ENCODE results near the gene KDM2A.
"Not testable (repeated sequence)": the region's sequence is repeated elsewhere in the genome, so short reads cannot be mapped to it uniquely, and the experiment has no call there.

The KDM2A gene

DNA sequence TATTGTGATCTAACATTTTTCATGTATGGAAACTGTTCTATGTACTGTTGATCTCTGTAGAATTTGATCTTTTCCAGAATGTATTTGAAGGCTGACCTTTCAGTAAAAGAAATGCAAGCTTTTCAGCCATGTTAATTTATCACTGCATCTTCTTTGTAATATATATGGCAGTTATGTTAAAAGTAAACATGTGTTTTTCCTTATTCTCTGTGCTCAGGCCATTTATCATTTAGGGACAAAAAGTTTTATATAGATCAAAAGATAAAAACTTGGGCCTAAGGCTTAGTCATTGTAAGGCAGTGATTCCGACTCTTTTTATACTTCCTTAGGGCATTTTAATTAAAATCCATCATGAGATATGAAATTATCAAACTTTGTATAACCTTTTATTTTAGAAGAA is 48.7 kb downstream of the KDM2A start:
- Histone ChIP-seq H3K4me1 (ENCODE audit: control insufficient read depth, insufficient read depth, low read length, unreplicated experiment) (peaks cover 12% of the 10 kb centered on the region), H3K4me3 (ENCODE audit: low read depth, low read length) (no peak overlapping the region), H2AFZ (ENCODE audit: low read length, unreplicated experiment) (no peak overlapping the region), H3K27ac (ENCODE audit: low read depth, low read length) (peak overlapping the region; percentile 75), H3K79me2 (ENCODE audit: control insufficient read depth, insufficient read depth, low read length, unreplicated experiment) (peaks cover 77% of the 10 kb centered on the region), H3K36me3 (ENCODE audit: insufficient read depth, low read length) (peaks cover 3% of the 10 kb centered on the region; the same call in 1 of the 2 replicates), H3K27me3 (ENCODE audit: insufficient read depth, low read length) (no peaks in the 10 kb centered on the region)

DNA sequence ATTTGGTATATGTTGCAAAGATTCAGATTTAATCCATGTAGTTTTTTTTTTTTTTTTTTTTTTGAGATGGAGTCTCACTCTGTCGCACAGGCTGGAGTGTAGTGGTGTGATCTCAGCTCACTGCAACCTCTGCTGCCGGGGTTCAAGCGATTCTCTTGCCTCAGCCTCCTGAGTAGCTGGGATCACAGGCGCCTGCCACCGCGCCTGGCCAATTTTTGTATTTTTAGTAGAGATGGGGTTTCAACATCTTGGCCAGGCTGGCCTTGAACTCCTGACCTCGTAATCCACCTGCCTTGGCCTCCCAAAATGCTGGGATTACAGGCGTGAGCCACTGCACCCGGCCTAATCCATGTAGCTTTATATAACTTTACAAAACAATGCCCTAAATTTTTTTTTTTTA is 49.8 kb downstream of the KDM2A start:
- peaks cover 69% of the 10 kb centered on the region for H3K79me2 ChIP-seq (ENCODE audit: control insufficient read depth, insufficient read depth, low read length, unreplicated experiment)
- H3K4me3 ChIP-seq (ENCODE audit: low read depth, low read length); H3K27me3 ChIP-seq (ENCODE audit: insufficient read depth, low read length); H3K36me3 ChIP-seq (ENCODE audit: insufficient read depth, low read length); H2AFZ ChIP-seq (ENCODE audit: low read length, unreplicated experiment): not testable (repeated sequence)
- H3K4me1 ChIP-seq (ENCODE audit: control insufficient read depth, insufficient read depth, low read length, unreplicated experiment): peaks cover 12% of the 10 kb centered on the region
- peak overlapping the region; percentile 75; the same call in 1 of the 2 replicates for H3K27ac ChIP-seq (ENCODE audit: low read depth, low read length)

DNA sequence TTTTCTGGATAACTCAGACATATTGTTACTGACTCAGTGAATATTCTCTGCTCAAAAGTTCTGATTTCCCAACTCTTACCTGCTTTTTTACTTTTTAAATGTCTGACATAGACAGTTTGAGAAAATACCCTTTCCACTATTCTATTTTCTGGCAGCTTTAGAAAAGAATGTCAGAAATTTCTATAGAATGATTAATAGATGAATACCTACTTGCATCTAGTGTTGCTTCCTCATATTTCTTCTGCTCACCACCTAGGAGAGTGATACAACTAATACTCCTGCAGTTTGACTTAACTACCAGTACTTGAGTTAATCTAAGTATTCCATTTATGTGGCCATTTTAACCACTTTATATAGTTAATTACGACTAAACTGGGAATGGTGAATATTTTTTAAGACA is 55.2 kb downstream of the KDM2A start:
- no peak overlapping the region for H3K27ac ChIP-seq (ENCODE audit: low read depth, low read length)
- H3K79me2 ChIP-seq (ENCODE audit: control insufficient read depth, insufficient read depth, low read length, unreplicated experiment): peaks cover 77% of the 10 kb centered on the region
- no peaks in the 10 kb centered on the region; the same call in 1 of the 2 replicates for H3K36me3 ChIP-seq (ENCODE audit: insufficient read depth, low read length)
- H2AFZ ChIP-seq (ENCODE audit: low read length, unreplicated experiment): no peak overlapping the region
- H3K4me1 ChIP-seq (ENCODE audit: control insufficient read depth, insufficient read depth, low read length, unreplicated experiment): peaks cover 15% of the 10 kb centered on the region
- no peak overlapping the region for H3K4me3 ChIP-seq (ENCODE audit: low read depth, low read length)
- no peaks in the 10 kb centered on the region for H3K27me3 ChIP-seq (ENCODE audit: insufficient read depth, low read length)

DNA sequence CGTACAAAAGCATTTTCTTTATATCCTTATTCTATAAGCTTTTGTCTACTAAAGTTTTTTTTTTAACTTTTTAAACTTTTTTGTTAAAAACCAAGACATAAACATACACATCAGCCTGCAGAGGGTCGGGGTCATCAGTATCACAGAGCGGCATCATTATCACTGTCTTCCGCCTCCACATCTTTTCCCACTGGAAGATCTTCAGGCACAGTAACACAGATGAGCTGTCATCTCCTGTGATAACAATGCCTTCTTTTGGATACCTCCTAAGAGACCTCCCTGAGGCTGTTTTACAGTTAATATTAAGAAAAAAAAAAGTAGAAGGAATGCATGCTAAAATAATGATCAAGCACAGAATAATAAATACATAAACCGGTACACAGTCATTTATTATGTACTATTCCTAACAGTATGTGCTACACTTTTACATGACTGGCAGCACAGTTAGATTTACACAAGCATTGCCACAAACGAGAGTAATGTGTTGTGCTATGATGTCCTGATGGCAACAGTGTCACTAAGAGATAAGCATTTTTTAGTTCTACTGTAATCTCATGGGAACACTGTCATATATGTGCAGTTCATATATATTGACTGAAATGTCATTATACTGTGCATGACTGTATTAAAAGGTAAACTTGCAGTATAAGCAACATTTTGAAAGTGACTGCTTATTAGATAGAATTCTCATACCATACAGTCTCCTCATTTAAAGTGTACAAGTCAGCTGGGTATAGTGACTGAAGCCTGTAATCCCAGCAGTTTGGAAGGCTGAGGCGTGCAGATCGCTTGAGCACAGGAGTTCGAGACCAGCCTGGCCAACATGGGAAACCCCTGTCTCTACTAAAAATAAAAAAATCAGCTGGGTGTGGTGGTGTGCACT is 58.6 kb downstream of the KDM2A start:
- peaks cover 62% of the 10 kb centered on the region for H3K79me2 ChIP-seq (ENCODE audit: control insufficient read depth, insufficient read depth, low read length, unreplicated experiment)
- no peak overlapping the region for H2AFZ ChIP-seq (ENCODE audit: low read length, unreplicated experiment)
- H3K27me3 ChIP-seq (ENCODE audit: insufficient read depth, low read length): no peaks in the 10 kb centered on the region
- H3K4me3 ChIP-seq (ENCODE audit: low read depth, low read length): no peak overlapping the region
- H3K27ac ChIP-seq (ENCODE audit: low read depth, low read length): no peak overlapping the region
- peaks cover 18% of the 10 kb centered on the region for H3K36me3 ChIP-seq (ENCODE audit: insufficient read depth, low read length)
- peaks cover 26% of the 10 kb centered on the region for H3K4me1 ChIP-seq (ENCODE audit: control insufficient read depth, insufficient read depth, low read length, unreplicated experiment)

DNA sequence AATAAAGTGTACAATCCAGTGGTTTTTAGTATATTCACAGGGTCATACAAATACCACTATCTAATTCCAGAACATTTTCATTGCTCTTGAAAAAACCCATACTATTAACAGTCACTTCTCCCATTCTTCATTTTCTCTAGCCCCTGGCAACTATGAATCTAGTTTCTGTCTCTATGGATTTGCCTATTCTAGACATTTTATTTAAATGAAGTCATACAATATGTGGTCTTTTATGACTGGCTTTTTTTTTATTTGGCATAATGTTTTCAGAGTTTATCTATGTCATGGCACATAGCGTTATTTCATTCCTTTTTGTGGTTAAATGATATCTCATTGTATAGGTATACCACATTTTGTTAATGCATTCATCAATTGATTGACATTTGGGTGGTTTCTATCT is 59.4 kb downstream of the KDM2A start:
- H3K4me3 ChIP-seq (ENCODE audit: low read depth, low read length): no peak overlapping the region
- H3K79me2 ChIP-seq (ENCODE audit: control insufficient read depth, insufficient read depth, low read length, unreplicated experiment): peaks cover 59% of the 10 kb centered on the region
- peaks cover 26% of the 10 kb centered on the region for H3K4me1 ChIP-seq (ENCODE audit: control insufficient read depth, insufficient read depth, low read length, unreplicated experiment)
- H2AFZ ChIP-seq (ENCODE audit: low read length, unreplicated experiment): no peak overlapping the region
- H3K27ac ChIP-seq (ENCODE audit: low read depth, low read length): no peak overlapping the region
- H3K36me3 ChIP-seq (ENCODE audit: insufficient read depth, low read length): peaks cover 26% of the 10 kb centered on the region
- no peaks in the 10 kb centered on the region for H3K27me3 ChIP-seq (ENCODE audit: insufficient read depth, low read length)

DNA sequence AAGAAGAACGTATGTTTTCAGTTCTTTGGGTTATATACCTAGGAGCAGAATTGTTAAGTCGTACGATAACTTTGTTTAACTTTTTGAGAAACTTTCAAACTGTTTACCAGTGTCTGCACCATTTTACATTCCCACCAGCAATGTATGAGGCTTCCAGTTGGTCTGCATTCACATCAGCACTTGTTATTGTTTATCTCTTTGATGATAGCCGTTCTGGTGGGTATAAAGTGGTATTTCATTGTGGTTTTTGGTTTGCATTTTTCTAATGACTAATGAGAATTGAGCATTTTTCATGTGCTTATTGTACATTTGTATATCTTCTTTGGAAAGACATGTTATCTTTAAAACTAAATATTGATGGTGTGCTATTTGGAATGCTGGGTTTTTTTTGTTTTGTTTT is 59.8 kb downstream of the KDM2A start:
- H2AFZ ChIP-seq (ENCODE audit: low read length, unreplicated experiment): no peak overlapping the region
- H3K4me3 ChIP-seq (ENCODE audit: low read depth, low read length): no peak overlapping the region
- H3K79me2 ChIP-seq (ENCODE audit: control insufficient read depth, insufficient read depth, low read length, unreplicated experiment): peaks cover 58% of the 10 kb centered on the region
- H3K36me3 ChIP-seq (ENCODE audit: insufficient read depth, low read length): peaks cover 29% of the 10 kb centered on the region
- no peak overlapping the region for H3K27ac ChIP-seq (ENCODE audit: low read depth, low read length)
- H3K4me1 ChIP-seq (ENCODE audit: control insufficient read depth, insufficient read depth, low read length, unreplicated experiment): peaks cover 26% of the 10 kb centered on the region
- H3K27me3 ChIP-seq (ENCODE audit: insufficient read depth, low read length): no peaks in the 10 kb centered on the region

DNA sequence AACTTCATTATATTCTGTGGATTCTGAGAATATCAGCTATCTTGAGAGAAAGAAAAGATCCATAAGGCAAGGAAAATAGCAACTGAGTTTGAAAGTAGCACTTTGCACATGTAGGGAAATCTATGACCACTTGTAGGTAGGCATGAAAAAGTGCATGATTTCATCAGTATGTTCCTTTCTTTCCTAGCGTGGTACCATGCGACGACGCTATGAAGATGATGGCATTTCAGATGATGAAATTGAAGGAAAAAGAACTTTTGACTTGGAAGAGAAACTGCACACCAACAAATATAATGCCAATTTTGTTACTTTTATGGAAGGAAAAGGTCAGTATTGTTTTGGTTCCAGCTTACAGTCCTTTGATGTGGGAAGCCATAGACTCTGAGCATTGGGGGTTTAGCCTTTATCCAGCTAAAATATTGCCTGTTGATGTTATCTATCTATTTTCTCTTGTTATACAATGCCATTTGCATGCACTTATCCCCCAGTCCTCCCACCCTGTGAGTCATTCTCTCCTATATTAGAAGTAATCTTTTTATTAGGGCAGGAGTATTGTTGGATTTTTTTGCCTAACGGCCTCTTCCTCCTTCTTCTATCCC is 60.9 kb downstream of the KDM2A start:
- no peak overlapping the region for H3K4me3 ChIP-seq (ENCODE audit: low read depth, low read length)
- H3K79me2 ChIP-seq (ENCODE audit: control insufficient read depth, insufficient read depth, low read length, unreplicated experiment): peaks cover 47% of the 10 kb centered on the region
- H3K4me1 ChIP-seq (ENCODE audit: control insufficient read depth, insufficient read depth, low read length, unreplicated experiment): peaks cover 21% of the 10 kb centered on the region
- H3K27ac ChIP-seq (ENCODE audit: low read depth, low read length): no peak overlapping the region
- no peak overlapping the region for H2AFZ ChIP-seq (ENCODE audit: low read length, unreplicated experiment)
- H3K27me3 ChIP-seq (ENCODE audit: insufficient read depth, low read length): no peaks in the 10 kb centered on the region
- H3K36me3 ChIP-seq (ENCODE audit: insufficient read depth, low read length): peaks cover 35% of the 10 kb centered on the region

DNA sequence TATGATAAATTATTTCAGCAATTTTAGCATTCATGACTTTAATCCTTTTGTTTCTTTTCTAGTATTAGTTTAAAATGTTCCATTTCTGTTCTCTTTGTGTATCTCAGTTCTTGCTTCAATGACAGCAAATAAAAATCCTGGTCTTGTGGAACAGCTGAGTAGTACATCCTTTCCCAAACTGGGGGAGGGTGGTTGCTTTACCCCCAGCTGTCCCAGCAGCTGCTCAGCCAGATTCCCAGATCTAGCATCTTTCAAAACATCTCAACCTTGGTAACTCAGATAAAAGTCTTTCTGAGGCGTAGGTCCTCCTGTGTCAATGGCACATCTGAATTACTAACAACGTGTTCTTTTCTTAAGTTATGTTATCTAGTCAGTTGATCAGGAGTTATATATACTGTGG is 75.0 kb downstream of the KDM2A start:
- no peaks in the 10 kb centered on the region for H3K27me3 ChIP-seq (ENCODE audit: insufficient read depth, low read length)
- H3K36me3 ChIP-seq (ENCODE audit: insufficient read depth, low read length): peaks cover 14% of the 10 kb centered on the region; the same call in 1 of the 2 replicates
- H3K79me2 ChIP-seq (ENCODE audit: control insufficient read depth, insufficient read depth, low read length, unreplicated experiment): no peaks in the 10 kb centered on the region
- H3K27ac ChIP-seq (ENCODE audit: low read depth, low read length): no peak overlapping the region
- no peak overlapping the region for H3K4me3 ChIP-seq (ENCODE audit: low read depth, low read length)
- H2AFZ ChIP-seq (ENCODE audit: low read length, unreplicated experiment): no peak overlapping the region
- peaks cover 37% of the 10 kb centered on the region for H3K4me1 ChIP-seq (ENCODE audit: control insufficient read depth, insufficient read depth, low read length, unreplicated experiment)

DNA sequence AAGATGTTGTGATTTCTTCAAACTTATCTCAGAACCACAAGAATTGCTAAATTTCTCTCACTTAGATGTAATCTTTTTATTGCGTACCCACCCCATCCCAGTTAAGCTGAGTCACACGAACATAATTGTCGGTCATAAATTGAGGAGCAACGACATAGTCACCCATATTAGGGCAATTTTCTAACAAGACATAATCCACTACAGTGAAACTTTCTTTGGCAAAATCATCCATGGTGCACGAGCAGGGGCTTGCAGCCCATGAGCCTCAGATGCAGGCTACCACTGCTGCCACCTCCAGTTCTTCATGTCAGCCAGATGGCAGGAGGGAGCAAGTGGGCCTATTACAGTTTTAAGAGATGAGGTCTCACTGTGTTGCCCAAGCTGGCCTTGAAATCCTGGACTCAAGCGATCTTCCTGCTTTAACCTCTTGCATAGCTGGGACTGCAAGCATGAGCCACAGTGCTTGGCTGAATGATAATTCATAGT is 77.0 kb downstream of the KDM2A start:
- Histone ChIP-seq H3K36me3 (ENCODE audit: insufficient read depth, low read length) (peaks cover 17% of the 10 kb centered on the region; the same call in 1 of the 2 replicates), H3K4me3 (ENCODE audit: low read depth, low read length) (no peak overlapping the region), H3K27me3 (ENCODE audit: insufficient read depth, low read length) (no peaks in the 10 kb centered on the region), H3K4me1 (ENCODE audit: control insufficient read depth, insufficient read depth, low read length, unreplicated experiment) (peaks cover 35% of the 10 kb centered on the region), H3K79me2 (ENCODE audit: control insufficient read depth, insufficient read depth, low read length, unreplicated experiment) (no peaks in the 10 kb centered on the region), H2AFZ (ENCODE audit: low read length, unreplicated experiment) (no peak overlapping the region), H3K27ac (ENCODE audit: low read depth, low read length) (peak overlapping the region; percentile 55)

DNA sequence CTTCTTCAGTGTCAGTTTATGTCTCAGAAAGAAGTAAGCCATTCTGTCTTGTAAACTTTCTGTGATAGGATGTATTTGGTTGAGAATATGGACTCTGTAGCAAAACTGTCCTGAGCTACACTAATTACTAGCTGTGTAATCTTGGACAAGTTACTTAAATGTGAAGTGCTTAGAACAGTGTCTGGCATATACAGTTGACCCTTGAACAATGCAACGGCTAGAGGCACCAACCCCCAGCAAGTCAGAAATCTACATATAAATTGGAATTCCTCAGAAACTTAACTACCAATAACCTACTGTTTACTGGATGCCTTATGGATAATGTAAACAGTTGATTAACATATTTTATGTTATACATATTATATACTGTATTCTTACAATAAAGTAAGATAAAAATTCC is 78.5 kb downstream of the KDM2A start:
- H3K4me3 ChIP-seq (ENCODE audit: low read depth, low read length): no peak overlapping the region
- peaks cover 34% of the 10 kb centered on the region for H3K4me1 ChIP-seq (ENCODE audit: control insufficient read depth, insufficient read depth, low read length, unreplicated experiment)
- H3K79me2 ChIP-seq (ENCODE audit: control insufficient read depth, insufficient read depth, low read length, unreplicated experiment): no peaks in the 10 kb centered on the region
- 0 out of 2 replicates have a peak, but pooled peaks cover 13% of the 10 kb centered on the region for H3K36me3 ChIP-seq (ENCODE audit: insufficient read depth, low read length)
- no peak overlapping the region for H2AFZ ChIP-seq (ENCODE audit: low read length, unreplicated experiment)
- H3K27ac ChIP-seq (ENCODE audit: low read depth, low read length): no peak overlapping the region
- H3K27me3 ChIP-seq (ENCODE audit: insufficient read depth, low read length): no peaks in the 10 kb centered on the region

Measured in ACC112 (cell line).